K562 (cell line): ENCODE results near the gene MLLT6. TPM values are rescaled to one million over a fixed set of nuclear protein-coding genes. Genes with fewer than 3 reads are reported as not detected.

ENCODE experiments used
- ATAC-seq: fragments of 200-7000 bp; cut with Tn5 transposase; 3 replicates; pipeline ENCODE4 v1.9.1; 2020; ENCODE audit warnings: moderate library complexity
- BruUV-seq: library from RNA; stranded (reverse); fragments of 400-500 nt; replicated peaks from 2 replicates; lab custom pipeline; 2021; lab: Mats Ljungman, UMichigan
- CTCF ChIA-PET: fragments of 300-600 bp; formaldehyde crosslinking; extraction: SDS; loops from one replicate; lab custom pipeline; 2021; ENCODE audit warnings: low intra/inter-chr PET ratio; lab: Yijun Ruan, JAX
- POLR2A ChIA-PET: fragments of 300-600, 350-650 bp; sonication (Branson Sonifier 250); formaldehyde crosslinking; extraction: SDS; loops from one replicate; lab custom pipeline; 2021; ENCODE audit warnings: antibody characterized with exemption, inconsistent platforms; lab: Yijun Ruan, JAX
- DNase-seq, 4 experiments: peaks; one replicate each; pipeline versions ENCODE4 v3.0.0 to v3.0.0-alpha.2; 2011 to 2018; ENCODE audit warnings: low spot score in 3 of 4, mixed read lengths in 3 of 4; ENCODE audit errors: extremely low read depth in 1 of 4
- FAIRE-seq: peaks from 2 replicates; lab custom pipeline; 2011; peaks lifted over from hg19 to GRCh38; lab: Jason Lieb, UNC
- H2AFZ ChIP-seq: 2 replicates; pipeline ENCODE4 v1.6.0; 2011; ENCODE audit warnings: low read depth, low read length, control low read depth, inconsistent platforms
- H3K27ac ChIP-seq: fragments of 200-600 bp; 3 replicates; pipeline ENCODE4 v1.8.0; 2011; ENCODE audit warnings: low read depth, mild to moderate bottlenecking, control low read depth, inconsistent platforms, low read length, moderate library complexity, mixed read lengths; ENCODE audit errors: extremely low read depth
- H3K27me3 ChIP-seq, 2 experiments: fragments of 300-600 bp in 1 of 2; 2 replicates in 1 of 2; 3 replicates in 1 of 2; pipeline versions ENCODE4 v1.6.0 to v1.8.0; 2011; ENCODE audit warnings: inconsistent platforms in 2 of 2, low read length in 2 of 2, mild to moderate bottlenecking in 1 of 2, mixed read lengths in 1 of 2, moderate library complexity in 1 of 2; ENCODE audit not compliant: control insufficient read depth in 2 of 2, insufficient read depth in 2 of 2
- H3K36me3 ChIP-seq: fragments of 300-600 bp; 3 replicates; pipeline ENCODE4 v1.8.0; 2011; ENCODE audit warnings: mild to moderate bottlenecking, low read length, inconsistent platforms; ENCODE audit not compliant: control insufficient read depth, insufficient read depth
- H3K4me1 ChIP-seq, 2 experiments: fragments of 200-600 bp in 1 of 2; replicated peaks in 1 of 2; 2 replicates in 1 of 2; 3 replicates in 1 of 2; pipeline versions ENCODE4 v1.5.1 to v1.8.0; 2011; ENCODE audit warnings: inconsistent platforms in 2 of 2, low read length in 2 of 2, mild to moderate bottlenecking in 1 of 2, mixed read lengths in 1 of 2, moderate library complexity in 1 of 2; ENCODE audit not compliant: control insufficient read depth in 2 of 2, insufficient read depth in 2 of 2
- H3K4me2 ChIP-seq: 2 replicates; pipeline ENCODE4 v1.6.1; 2011; ENCODE audit warnings: low read length, control low read depth, inconsistent platforms, mixed read lengths; ENCODE audit not compliant: insufficient read depth
- H3K4me3 ChIP-seq: fragments of 200-600 bp; sonication (generic), shearing (Covaris generic); 2 replicates; pipeline ENCODE4 v1.5.1; 2016; ENCODE audit warnings: control low read depth, inconsistent platforms
- H3K79me2 ChIP-seq: fragments of 200-600 bp; 3 replicates; pipeline ENCODE4 v1.8.0; 2011; ENCODE audit warnings: low read length, inconsistent platforms; ENCODE audit not compliant: control insufficient read depth, insufficient read depth
- H3K9ac ChIP-seq, 2 experiments: 2 replicates each; pipeline versions ENCODE4 v1.6.0 to v1.6.1; 2011; ENCODE audit warnings: low read depth in 2 of 2, low read length in 2 of 2, control low read depth in 1 of 2, inconsistent platforms in 1 of 2, mild to moderate bottlenecking in 1 of 2, mixed read lengths in 1 of 2; ENCODE audit not compliant: insufficient read depth in 1 of 2
- H3K9me1 ChIP-seq: one replicate; pipeline ENCODE4 v1.6.0; 2011; ENCODE audit warnings: inconsistent platforms, mild to moderate bottlenecking, low read length, moderate library complexity; ENCODE audit not compliant: control insufficient read depth, insufficient read depth
- H3K9me3 ChIP-seq: replicated peaks from 2 replicates; pipeline ENCODE4 v1.5.1; 2011; ENCODE audit warnings: low read depth, low read length, inconsistent platforms; ENCODE audit not compliant: control insufficient read depth, insufficient read depth
- H4K20me1 ChIP-seq: replicated peaks from 2 replicates; pipeline ENCODE4 v1.6.1; 2011; ENCODE audit warnings: low read length, inconsistent platforms, mixed read lengths; ENCODE audit not compliant: control insufficient read depth, insufficient read depth
- GATAD2B ChIP-seq: fragments of 450-650 bp; IDR thresholded peaks from 2 replicates; pipeline ENCODE4 v1.6.1; 2017; ENCODE audit warnings: mild to moderate bottlenecking, borderline replicate concordance
- MAZ ChIP-seq, 2 experiments: fragments of 450-650 bp in 1 of 2; sonication (generic) in 1 of 2; formaldehyde crosslinking; IDR thresholded peaks in 1 of 2; conservative IDR thresholded peaks in 1 of 2; 2 replicates each; pipeline versions ENCODE4 v1.4.0 to v1.5.0; 2020; ENCODE audit warnings: mild to moderate bottlenecking in 1 of 2, missing genetic modification reagents in 1 of 2
- MYNN ChIP-seq, 2 experiments: sonication (generic); formaldehyde crosslinking in 1 of 2; IDR thresholded peaks; 2 replicates each; pipeline versions ENCODE4 v1.5.0 to v1.6.1; 2016 to 2020; ENCODE audit warnings: antibody characterized with exemption in 1 of 2, missing genetic modification reagents in 1 of 2
- NR2C2 ChIP-seq, 2 experiments: fragments of 200-800 bp in 1 of 2; sonication (Bioruptor generic) in 1 of 2; sonication (generic) in 1 of 2; formaldehyde crosslinking in 1 of 2; IDR thresholded peaks; 2 replicates each; pipeline versions ENCODE4 v1.6.1 to v1.8.0; 2016 to 2022; ENCODE audit warnings: mild to moderate bottlenecking in 1 of 2, missing compliant biosample characterization in 1 of 2, missing genetic modification characterization in 1 of 2, missing genetic modification reagents in 1 of 2
- POLR2B ChIP-seq: fragments of 450-650 bp; IDR thresholded peaks from 2 replicates; pipeline ENCODE4 v1.6.1; 2018; ENCODE audit warnings: low read depth; ENCODE audit not compliant: partially characterized antibody
- ZEB2 ChIP-seq: fragments of 450-650 bp; IDR thresholded peaks from 2 replicates; pipeline ENCODE4 v1.6.1; 2016
- WGBS: fragments of 100-300 bp; shearing (Covaris generic); methylation state at CpG from one replicate; pipeline ENCODE4 v1.1.6; 2016; ENCODE audit warnings: low coverage, mixed read lengths; ENCODE audit not compliant: insufficient coverage; ENCODE audit errors: missing lambda C conversion rate; 5-methylcytosine and 5-hydroxymethylcytosine counted together
- in situ Hi-C: fragments of 300-500 bp; cut with MboI; formaldehyde crosslinking; loops from 4 replicates; pipeline ENCODE4 v1.15.0; 2018; ENCODE audit warnings: inconsistent platforms, mixed read lengths
- intact Hi-C: fragments of 100-400 bp; cut with micrococcal nuclease; formaldehyde crosslinking; loops from 2 replicates; pipeline ENCODE4 v1.14.2; 2022
- polyA plus RNA-seq, 8 experiments: library from polyadenylated mRNA; depleted of rRNA in 4 of 8; stranded (reverse) in 5 of 8; unstranded in 3 of 8; fragments of >200 nt; fragmentation: Nextera tagmentation in 2 of 8; fragmentation: Illumina TruSeq in 1 of 8; extraction: Ambion mirVana in 2 of 8; extraction: Trizol in 1 of 8; gene quantifications; 2 replicates each; pipeline versions ENCODE4 v1.2.1 to v1.2.3, GENCODE V29; 2011 to 2014; ENCODE audit warnings: inconsistent platforms in 1 of 8, missing spikeins in 1 of 8
- total RNA-seq, 7 experiments: library from RNA; depleted of rRNA in 6 of 7; stranded (reverse); fragments of >200 nt in 6 of 7; fragmentation: Illumina TruSeq in 2 of 7; extraction: Trizol in 2 of 7; gene quantifications; 2 replicates each; pipeline versions ENCODE4 v1.2.1 to v1.2.3, GENCODE V29; 2011 to 2021; ENCODE audit warnings: low replicate concordance in 1 of 7
- TF ChIP-seq, protein P1 (sequence below): fragments of 200-800 bp; sonication (Bioruptor generic); IDR thresholded peaks from 2 replicates; pipeline ENCODE4 v1.6.1; 2017; ENCODE audit warnings: missing genetic modification characterization, missing compliant biosample characterization

The MLLT6 gene
- total and polyA plus RNA-seq, 9 of the 15 experiments (the other 6 are each of a cell fraction or from before 2014, with no cell fraction given), result 3.1 to 71.7 (median 30.0) TPM

DNA sequence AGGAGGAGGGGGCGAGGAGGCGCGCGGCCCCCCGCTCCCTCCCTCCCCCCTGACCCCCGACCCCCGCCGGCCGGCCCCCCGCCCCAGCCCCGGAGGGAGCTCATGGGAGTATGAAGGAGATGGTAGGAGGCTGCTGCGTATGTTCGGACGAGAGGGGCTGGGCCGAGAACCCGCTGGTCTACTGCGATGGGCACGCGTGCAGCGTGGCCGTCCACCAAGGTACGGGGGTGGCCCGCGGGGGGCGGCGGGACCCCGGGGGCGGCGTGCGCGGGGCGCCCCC lies 390 bp downstream of the MLLT6 start:
- Histone ChIP-seq H3K9me3 (no peaks in the 10 kb centered on the region), H3K36me3 (peaks cover 31% of the 10 kb centered on the region; the same call in 2 of the 3 replicates), H3K4me1 (peaks cover 31 to 79% of the 10 kb centered on the region in 2 experiments), H3K27ac (peak overlapping the region; percentile 72; the same call in 2 of the 3 replicates), H3K9ac (peak overlapping the region; percentile 78 to 95; a peak in 3 of 4 replicates), H3K9me1 (no peaks in the 10 kb centered on the region), H3K27me3 (no peaks in the 10 kb centered on the region), H3K79me2 (peaks cover 53% of the 10 kb centered on the region), H3K4me2 (peak overlapping the region; percentile 82; the same call in 1 of the 2 replicates), H4K20me1 (0 out of 2 replicates have a peak, but pooled peaks cover 1% of the 10 kb centered on the region), H2AFZ (no peak overlapping the region), H3K4me3 (peak overlapping the region; percentile 86)
- BruUV-seq, result no TSS peak
- ChIA-PET CTCF (no interaction called here), POLR2A (interaction anchor here (0.5 to 3.7 kb wide), 11 partner anchors 11 to 145 kb away, joined by 3 to 26 read pairs (median 3); no protein-coding TSS in a partner anchor)
- ATAC-seq, result no peak
- DNase-seq, result peak in 2 of 4 experiments; percentile 81 to 83
- intact Hi-C loops, result no loop called here
- WGBS, result 0% methylated on average over 9 of the region's 32 CpGs
- TF ChIP-seq GATAD2B (peak; percentile 21; the same call in 1 of the 2 replicates), POLR2B (no peak), MYNN (IDR thresholded peaks at IDR 0.05) (no peak), MYNN (CRISPR knock-in tag; IDR thresholded peaks at IDR 0.05) (no peak), NR2C2 (CRISPR knock-in tag; IDR thresholded peaks at IDR 0.05) (no peak), NR2C2 (tag; IDR thresholded peaks at IDR 0.05) (peak; percentile 68), MAZ (CRISPR knock-in tag; conservative IDR thresholded peaks at IDR 0.05 in 1 of 2, IDR thresholded peaks at IDR 0.05 in 1 of 2) (peak in 1 of 2 experiments; percentile 12; a peak in 1 of 4 replicates), ZEB2 (no peak)
- TF ChIP-seq, protein P1, sequence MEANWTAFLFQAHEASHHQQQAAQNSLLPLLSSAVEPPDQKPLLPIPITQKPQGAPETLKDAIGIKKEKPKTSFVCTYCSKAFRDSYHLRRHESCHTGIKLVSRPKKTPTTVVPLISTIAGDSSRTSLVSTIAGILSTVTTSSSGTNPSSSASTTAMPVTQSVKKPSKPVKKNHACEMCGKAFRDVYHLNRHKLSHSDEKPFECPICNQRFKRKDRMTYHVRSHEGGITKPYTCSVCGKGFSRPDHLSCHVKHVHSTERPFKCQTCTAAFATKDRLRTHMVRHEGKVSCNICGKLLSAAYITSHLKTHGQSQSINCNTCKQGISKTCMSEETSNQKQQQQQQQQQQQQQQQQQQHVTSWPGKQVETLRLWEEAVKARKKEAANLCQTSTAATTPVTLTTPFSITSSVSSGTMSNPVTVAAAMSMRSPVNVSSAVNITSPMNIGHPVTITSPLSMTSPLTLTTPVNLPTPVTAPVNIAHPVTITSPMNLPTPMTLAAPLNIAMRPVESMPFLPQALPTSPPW (CRISPR knock-in tag), result peak; percentile 82; the same call in 1 of the 2 replicates
- in situ Hi-C loops, result no loop called here
- FAIRE-seq, result no peak
